Nephron progenitor cell (in vitro differentiated cells): ENCODE data around the gene TAS2R42.

Experiments
- DNase-seq: peaks from one replicate; pipeline ENCODE4 v3.0.0; 2021
- H3K27ac Mint-ChIP-seq: 2 replicates; pipeline ENCODE4 v1.8.0; 2021; ENCODE audit warnings: mild to moderate bottlenecking, moderate library complexity, mixed read lengths
- H3K27me3 Mint-ChIP-seq: 2 replicates; pipeline ENCODE4 v1.8.0; 2021; ENCODE audit warnings: mild to moderate bottlenecking, low read depth, mixed read lengths; ENCODE audit not compliant: poor library complexity
- H3K36me3 Mint-ChIP-seq: 2 replicates; pipeline ENCODE4 v1.8.0; 2021; ENCODE audit warnings: low read depth, mixed read lengths
- H3K4me1 Mint-ChIP-seq: 2 replicates; pipeline ENCODE4 v1.8.0; 2021; ENCODE audit warnings: mixed read lengths
- H3K4me3 Mint-ChIP-seq: 2 replicates; pipeline ENCODE4 v1.8.0; 2021; ENCODE audit warnings: mild to moderate bottlenecking, moderate library complexity, mixed read lengths
- H3K9me3 Mint-ChIP-seq: 2 replicates; pipeline ENCODE4 v1.8.0; 2021; ENCODE audit warnings: mild to moderate bottlenecking, moderate library complexity, mixed read lengths
- TF ChIP-seq, protein P1 (sequence below): fragments of 200-600 bp; sonication (generic); IDR thresholded peaks from 2 replicates; pipeline ENCODE4 v1.5.0; 2021; ENCODE audit warnings: antibody characterized with exemption

Gene TAS2R42, protein sequence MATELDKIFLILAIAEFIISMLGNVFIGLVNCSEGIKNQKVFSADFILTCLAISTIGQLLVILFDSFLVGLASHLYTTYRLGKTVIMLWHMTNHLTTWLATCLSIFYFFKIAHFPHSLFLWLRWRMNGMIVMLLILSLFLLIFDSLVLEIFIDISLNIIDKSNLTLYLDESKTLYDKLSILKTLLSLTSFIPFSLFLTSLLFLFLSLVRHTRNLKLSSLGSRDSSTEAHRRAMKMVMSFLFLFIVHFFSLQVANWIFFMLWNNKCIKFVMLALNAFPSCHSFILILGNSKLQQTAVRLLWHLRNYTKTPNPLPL

DNA sequence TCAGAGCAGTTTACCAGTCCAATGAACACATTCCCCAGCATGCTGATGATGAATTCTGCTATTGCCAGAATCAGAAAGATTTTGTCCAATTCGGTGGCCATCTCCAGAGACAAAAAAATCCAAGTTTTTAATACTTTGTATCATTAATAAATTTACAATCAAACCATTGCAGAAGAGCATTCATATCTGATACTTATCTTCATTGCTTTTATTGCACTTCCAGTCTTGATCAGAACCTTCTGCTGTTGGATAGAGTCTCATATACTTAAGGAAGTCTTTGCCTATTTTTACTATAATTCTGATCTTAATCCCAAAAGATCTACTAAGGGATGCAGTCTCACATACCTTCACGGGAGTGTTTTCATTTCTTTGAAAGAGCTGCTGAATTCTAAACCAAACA lies at the start of gene TAS2R42:
TAS2R42 (minus strand) TSS at position 101 of the 400 bp plus-strand sequence; CDS start at position 101, 0 bp downstream.
- DNase-seq: no peak
- Mint-ChIP-seq H3K4me3 (no peak within 1 kb of the TSS), H3K4me1 (no peaks in the 10 kb centered on the region), H3K27ac (no peak within 1 kb of the TSS), H3K27me3 (no peaks in the 10 kb centered on the region), H3K9me3 (no peaks in the 10 kb centered on the region), H3K36me3 (no peaks in the 10 kb centered on the region)
- TF ChIP-seq, protein P1, sequence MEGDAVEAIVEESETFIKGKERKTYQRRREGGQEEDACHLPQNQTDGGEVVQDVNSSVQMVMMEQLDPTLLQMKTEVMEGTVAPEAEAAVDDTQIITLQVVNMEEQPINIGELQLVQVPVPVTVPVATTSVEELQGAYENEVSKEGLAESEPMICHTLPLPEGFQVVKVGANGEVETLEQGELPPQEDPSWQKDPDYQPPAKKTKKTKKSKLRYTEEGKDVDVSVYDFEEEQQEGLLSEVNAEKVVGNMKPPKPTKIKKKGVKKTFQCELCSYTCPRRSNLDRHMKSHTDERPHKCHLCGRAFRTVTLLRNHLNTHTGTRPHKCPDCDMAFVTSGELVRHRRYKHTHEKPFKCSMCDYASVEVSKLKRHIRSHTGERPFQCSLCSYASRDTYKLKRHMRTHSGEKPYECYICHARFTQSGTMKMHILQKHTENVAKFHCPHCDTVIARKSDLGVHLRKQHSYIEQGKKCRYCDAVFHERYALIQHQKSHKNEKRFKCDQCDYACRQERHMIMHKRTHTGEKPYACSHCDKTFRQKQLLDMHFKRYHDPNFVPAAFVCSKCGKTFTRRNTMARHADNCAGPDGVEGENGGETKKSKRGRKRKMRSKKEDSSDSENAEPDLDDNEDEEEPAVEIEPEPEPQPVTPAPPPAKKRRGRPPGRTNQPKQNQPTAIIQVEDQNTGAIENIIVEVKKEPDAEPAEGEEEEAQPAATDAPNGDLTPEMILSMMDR: no peak

DNA sequence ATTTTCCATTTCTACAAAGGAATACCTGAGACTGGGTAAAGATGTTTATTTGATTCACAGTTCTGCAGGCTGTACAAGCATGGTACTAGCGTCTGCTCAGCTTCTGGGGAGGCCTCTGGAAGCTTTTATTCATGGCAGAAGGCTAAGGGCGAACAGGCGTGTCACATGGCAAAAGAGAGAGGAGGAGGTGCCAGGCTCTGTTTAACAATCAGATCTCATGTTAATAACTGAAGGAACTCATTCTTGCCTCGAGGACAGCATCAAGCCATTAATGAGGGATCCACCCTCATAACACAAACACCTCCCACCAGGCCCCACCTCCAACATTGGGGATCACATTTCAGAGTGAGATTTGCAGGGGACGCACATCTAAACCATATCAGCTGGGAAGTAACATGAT lies 46.8 kb upstream of the TAS2R42 start:
- H3K4me3 Mint-ChIP-seq: no peak overlapping the region
- no peaks in the 10 kb centered on the region for H3K9me3 Mint-ChIP-seq
- H3K4me1 Mint-ChIP-seq: no peaks in the 10 kb centered on the region
- TF ChIP-seq, protein P1: no peak
- no peaks in the 10 kb centered on the region for H3K36me3 Mint-ChIP-seq
- H3K27me3 Mint-ChIP-seq: peaks cover 4% of the 10 kb centered on the region
- DNase-seq: no peak
- no peak overlapping the region for H3K27ac Mint-ChIP-seq

DNA sequence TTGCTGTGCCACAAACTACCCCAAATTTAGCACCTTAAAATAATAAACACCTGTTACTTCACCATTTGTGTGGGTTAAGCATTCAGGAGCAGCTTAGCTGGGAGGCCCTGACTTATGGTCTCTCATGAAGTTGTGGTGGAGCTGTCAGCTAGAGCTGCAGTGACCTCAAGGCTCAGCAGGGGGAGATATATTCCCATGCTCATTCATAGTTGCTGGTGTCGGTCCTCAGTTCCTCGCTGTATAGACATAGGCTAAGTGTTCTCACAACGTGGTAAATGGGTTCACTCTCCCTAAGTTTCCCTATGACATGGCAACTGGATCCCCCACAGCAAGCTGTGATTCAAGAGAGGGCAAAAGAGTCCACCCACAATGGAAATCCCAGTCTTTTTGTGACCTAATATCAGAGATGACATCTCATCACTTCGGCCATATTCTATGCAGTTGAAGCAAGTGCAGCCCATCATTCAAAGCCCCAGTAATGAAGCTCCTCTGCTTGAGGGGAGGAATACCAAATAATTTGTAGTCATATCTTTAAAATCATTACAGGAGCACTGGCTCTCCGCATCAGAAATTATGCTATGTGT lies 41.7 kb upstream of the TAS2R42 start:
- Mint-ChIP-seq H3K27me3 (peaks cover 4% of the 10 kb centered on the region), H3K4me1 (no peaks in the 10 kb centered on the region), H3K4me3 (no peak overlapping the region), H3K36me3 (no peaks in the 10 kb centered on the region), H3K27ac (no peak overlapping the region), H3K9me3 (no peaks in the 10 kb centered on the region)
- DNase-seq: peak; percentile 65
- TF ChIP-seq, protein P1: peak; percentile 72

DNA sequence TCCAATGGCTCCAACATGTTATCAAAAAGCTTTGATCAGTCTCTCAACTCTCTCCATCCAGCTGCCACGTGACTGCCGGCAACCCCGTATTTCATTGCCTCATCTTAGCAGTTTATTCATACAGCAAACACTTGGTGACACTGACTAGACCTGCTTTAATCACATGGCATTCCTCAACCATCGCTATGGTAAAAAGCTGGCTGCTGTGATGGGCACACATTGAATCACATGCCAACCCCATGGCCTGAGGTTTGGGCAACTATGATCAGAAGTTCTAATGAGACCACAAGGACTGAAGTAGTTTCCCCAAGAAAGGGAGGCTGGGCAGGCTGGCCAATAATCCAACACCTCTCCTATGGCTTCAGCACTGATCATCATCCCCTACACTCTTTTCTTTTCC lies 40.6 kb upstream of the TAS2R42 start:
- H3K36me3 Mint-ChIP-seq: no peaks in the 10 kb centered on the region
- peaks cover 7% of the 10 kb centered on the region for H3K9me3 Mint-ChIP-seq
- H3K4me1 Mint-ChIP-seq: no peaks in the 10 kb centered on the region
- no peak for DNase-seq
- peaks cover 4% of the 10 kb centered on the region for H3K27me3 Mint-ChIP-seq
- TF ChIP-seq, protein P1: no peak
- no peak overlapping the region for H3K4me3 Mint-ChIP-seq
- H3K27ac Mint-ChIP-seq: no peak overlapping the region

DNA sequence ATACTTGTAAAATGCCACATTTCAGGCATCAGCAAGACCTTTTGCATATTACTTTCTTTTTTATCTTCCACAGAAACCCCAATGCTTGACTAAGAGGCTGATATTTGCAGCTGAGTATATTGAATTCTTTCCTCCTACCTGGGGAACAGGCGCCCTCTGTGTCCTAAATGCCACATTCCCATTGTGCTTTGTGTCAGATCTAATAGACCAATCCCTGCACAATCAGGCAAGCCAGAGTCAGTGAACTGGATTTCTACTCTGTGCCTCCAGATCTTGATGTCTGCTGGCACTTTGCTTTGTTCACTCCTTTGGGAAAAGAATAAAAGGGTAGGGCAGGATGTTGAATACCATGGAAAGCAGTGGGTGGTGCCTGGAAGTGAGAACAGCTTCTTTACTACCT lies 22.4 kb upstream of the TAS2R42 start:
- Mint-ChIP-seq H3K4me1 (no peaks in the 10 kb centered on the region), H3K4me3 (no peak overlapping the region), H3K36me3 (peaks cover 7% of the 10 kb centered on the region), H3K9me3 (peaks cover 20% of the 10 kb centered on the region), H3K27ac (no peak overlapping the region), H3K27me3 (peaks cover 2% of the 10 kb centered on the region)
- TF ChIP-seq, protein P1: no peak
- no peak for DNase-seq

DNA sequence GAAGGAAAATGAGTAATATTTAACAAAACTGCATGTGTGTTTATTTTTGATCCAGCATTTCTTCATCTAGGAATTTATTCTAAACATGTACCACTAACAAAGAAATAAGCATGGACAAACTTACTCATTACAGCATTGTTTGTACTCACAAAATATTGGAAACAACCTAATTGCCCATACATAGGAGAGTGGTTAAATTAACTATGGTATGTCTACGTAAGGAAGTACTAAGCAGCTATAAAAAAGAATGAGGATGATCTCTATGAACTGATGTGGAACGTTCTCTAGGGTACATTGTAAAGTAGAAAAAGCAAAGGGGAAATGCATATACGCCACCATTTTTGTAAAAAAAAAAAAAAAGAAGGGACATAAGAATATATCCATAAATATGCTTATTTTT lies 17.4 kb upstream of the TAS2R42 start:
- H3K4me3 Mint-ChIP-seq: no peak overlapping the region
- TF ChIP-seq, protein P1: no peak
- peaks cover 7% of the 10 kb centered on the region for H3K27me3 Mint-ChIP-seq
- peaks cover 15% of the 10 kb centered on the region for H3K9me3 Mint-ChIP-seq
- DNase-seq: no peak
- H3K4me1 Mint-ChIP-seq: no peaks in the 10 kb centered on the region
- peaks cover 12% of the 10 kb centered on the region for H3K36me3 Mint-ChIP-seq
- no peak overlapping the region for H3K27ac Mint-ChIP-seq
